HuH-7 (cell line): Measurements from ENCODE around the gene CACNA1D.

Source experiments
- DNase-seq: peaks from one replicate; pipeline ENCODE4 v3.0.0; 2011; ENCODE audit warnings: low spot score

The CACNA1D gene

DNA sequence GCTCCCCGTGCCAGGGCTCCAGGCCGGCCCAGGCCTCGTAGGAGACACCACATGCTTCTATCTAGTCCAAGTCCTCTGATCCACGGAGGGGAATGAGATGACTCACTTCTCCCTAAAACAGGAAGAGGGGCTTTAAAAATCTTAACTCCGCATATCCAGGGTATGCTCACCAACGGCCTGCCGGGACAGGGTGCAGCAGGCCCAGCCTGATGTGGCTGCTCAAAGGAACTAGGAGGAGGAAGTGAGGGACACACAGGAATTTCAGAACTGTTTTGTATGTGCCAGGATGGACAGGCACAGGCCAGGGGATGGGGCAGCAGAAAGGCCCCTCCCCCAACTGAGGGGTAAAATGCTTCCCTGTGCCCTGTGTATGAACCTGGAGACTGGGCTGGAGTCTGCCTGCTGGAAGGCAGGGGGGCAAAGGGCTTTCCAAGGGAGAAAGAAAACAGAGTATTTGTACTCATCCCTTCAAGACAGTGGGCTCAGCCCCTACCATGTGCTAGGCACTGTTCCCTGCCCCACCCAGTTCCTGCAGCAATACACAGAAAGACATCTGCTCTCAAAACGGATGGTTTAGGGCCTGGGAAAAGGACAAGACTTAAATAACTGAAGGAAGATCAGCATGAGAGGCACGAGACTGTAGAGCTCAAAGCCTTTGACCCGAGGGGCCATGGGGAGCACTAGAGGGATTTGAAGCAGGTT lies 329.7 kb downstream of the CACNA1D start:
- no peak for DNase-seq

DNA sequence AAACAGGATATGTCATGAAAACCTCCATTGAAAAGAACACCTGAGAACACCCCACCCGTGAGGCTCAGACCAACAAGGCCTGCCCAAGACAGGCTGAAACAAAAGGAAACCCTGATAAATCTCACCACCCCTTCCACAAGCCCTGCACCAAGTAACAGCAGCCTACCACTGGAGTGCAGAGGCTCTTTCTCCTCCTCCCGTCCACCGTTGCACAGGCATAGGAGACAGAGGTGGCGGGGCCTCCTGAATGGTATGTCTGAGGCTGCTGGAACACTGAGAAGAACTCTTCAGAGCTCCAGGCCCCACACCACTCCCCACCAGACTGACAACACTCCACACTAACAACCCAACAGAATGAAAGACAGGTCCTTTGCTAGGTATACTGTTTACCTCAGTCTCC lies 330.4 kb downstream of the CACNA1D start:
- no peak for DNase-seq

DNA sequence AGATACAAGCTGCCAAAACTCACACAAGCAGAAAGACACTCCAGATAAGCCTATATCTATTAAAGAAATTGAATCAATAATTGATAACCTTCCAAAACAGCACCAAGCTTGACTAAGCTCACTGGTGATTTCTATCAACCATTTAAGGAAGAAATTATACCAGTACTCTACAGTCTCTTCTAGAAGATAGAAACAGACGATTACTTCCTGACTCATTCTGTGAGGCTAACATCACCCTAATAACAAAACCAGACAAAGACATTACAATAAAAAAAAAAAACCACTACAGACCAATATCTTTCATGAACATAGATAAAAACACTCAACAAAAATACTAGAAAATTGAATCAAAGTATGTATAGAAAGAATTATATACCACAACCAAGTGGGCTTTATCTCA lies 331.6 kb downstream of the CACNA1D start:
- no peak for DNase-seq

DNA sequence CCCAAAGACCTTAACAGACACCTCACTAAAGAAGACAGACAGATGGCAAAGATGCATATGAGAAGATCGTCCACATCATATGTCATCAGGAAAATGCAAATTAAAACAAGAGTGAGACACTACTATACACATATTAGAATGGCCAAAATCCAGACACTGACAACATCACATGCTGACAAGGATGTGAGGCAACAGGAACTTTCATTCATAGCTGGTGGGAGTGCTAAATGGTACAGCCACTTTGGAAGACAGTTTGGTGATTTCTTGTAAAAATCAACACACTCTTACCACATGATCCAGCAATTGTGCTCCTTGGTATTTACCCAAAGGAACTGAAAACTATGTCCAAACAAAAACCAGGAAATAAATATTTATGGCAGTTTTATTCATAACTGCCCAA lies 334.2 kb downstream of the CACNA1D start:
- DNase-seq: no peak

DNA sequence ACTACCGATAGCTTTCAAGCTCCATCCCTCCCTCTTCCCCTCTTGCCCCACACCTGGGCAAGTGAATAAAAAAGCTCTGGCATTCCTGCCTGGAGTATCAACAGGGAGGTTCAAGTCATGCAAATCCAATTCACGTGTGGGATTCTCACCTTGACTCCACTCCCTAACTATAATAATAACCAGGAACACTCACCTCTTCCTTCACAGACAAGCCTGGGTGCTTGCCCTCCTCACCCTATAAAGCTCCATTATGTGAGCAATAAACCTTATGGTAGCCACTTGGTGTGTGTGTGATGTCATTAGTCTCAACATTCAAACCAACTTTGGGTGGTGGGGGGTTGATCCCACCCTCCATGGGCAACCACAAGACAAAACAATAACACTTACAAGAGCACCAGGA lies 335.2 kb downstream of the CACNA1D start:
- DNase-seq: no peak

DNA sequence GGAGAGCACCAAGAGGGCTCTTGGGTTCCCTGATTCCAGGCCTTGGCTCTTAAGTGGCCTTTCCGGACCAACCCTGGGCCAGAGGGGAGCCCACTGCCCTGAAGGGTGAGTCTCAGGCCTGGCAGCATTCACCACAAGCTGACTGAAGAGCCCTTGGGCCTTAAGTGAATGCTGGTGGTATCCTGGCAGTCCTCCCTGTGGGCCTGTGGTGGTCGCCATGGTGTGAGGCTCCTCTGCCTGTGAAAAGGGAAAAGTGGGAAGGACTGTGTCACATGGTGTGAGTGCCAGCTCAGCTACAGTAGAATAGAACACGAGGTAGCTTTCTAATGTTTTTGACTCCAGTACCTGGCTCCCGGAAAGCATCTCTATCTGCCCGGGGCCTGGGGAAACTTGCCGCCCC lies 336.5 kb downstream of the CACNA1D start:
- no peak for DNase-seq

DNA sequence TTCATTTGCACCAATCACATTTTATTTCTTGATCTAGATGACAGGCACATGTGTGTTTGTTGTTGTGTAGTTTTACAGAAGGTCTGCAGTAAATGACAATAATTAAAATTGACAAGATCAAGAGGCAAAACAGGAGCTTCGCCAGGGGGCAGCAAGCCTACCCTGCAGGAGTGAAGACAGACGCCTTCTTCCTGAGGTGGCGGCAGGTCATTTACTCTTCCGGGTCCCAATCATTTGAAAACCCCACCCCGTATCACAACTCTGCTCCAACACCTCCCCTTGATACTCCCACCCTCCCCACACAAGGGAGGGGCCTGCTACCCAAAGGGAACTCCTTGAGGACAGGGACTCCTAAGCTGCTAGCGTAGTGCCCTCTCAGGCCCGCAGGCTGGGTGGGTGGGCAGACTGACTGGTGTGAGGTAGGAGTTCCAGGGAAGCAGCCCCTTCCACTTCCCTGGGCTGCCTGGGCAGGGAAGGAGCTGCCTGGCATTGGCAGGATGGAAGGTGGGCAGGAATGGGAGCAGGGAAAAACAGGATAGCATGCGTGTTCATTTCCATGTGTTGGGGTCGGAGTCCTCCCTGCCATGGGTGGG lies 338.7 kb downstream of the CACNA1D start:
- no peak for DNase-seq

DNA sequence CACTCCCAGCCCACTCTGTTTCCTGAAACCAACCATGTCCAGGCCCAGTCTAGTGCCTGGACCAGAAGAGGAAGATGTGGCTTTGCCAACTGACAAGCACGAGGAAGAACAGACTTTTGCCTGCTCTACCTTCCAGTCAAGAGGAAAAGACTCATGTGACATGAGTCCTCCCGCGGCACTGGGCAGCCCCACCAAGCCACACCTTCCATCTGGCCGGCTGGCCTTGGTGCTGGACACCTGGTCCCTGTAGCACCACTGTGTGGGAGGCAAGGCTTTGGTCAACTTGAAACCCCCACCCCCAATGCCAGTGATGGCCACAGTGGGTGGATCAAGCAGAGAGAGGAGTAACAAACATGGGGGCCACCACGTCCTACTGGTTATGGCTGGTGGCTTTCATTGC lies 339.3 kb downstream of the CACNA1D start:
- no peak for DNase-seq

DNA sequence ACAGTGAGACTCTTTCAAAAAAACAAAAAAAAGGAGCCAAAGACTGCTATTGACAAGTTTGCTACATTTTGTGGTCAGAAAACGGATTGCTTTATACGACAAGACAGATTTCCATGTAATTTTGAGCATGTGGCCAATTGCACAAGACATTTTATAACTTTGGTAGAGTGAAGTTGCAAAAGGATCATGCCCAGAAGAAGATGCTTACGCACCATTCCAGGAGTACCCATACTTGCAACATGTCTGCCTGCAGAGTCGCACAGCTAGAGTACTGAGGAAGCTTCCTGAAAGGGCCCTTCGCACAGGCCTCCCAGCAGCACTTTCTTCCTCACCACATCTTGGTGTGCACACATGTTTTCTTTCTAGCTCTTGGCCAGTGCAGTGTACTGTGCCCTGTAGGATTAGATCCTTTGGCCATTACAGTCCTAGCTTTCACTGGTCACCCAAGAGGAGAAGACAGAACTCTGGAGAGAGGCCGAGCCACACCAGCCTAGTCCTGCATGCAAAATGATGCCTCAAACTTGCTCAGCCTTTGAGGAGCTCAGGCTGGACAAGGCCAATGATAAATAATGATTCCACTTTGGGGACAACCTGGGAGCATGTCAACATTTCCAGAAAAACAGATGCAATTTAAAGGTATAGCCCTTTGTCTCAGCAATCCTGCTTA lies 340.2 kb downstream of the CACNA1D start:
- DNase-seq: no peak

DNA sequence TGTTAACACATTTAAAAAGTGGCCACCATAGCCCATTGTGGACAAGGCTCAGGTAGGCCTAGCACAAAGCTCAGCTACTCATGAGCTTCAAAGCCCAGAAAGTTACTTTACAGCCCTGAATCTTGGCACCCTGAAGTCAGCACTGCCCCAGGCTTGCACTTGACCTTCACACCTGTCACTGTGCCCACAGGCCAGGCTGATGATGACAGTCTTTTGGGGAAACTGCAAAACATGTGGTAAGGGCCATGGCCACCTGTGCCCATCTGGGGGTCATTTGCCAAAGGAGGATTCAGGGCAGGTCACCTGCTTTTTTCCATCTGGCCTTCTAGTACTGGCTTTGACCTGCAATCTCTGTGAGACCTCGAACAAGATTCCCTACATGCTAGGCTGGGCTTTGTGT lies 340.8 kb downstream of the CACNA1D start:
- no peak for DNase-seq

DNA sequence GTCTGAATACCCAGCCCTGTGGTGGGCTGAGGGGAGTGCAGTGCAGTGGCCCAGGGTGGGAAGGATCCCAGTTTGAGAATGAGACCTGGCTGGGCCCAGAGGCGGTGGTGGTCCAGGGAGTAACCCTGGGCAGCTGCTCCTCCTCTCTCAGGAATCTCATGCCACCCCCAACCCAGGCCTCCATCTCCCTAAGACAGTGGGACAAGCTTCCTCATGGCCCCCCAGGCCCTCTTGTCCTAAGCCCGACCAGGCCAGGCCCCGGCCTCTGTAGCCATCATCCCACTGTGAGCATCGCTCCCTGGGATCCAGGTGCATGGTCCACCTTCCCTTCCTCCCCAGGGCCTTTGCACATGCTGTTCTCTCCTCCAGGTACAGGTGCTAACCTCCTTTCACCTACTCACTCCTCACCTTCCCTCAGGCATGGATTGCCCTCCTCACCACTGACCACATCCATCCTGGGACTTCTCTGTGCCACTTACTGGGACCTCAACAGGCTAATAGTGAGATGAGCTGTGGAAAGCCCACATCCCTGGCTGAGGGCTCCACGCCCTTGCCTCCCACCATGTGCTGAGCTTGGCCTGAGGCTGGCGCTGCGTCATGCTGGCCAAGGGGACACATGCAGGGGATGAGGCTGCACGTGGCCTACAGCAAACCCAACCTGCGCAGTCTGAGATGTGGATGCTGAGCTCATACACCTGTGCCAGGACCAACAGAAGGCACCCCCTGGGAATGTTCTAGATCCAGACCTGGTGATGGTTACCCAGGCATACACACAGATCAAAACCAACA lies 341.9 kb downstream of the CACNA1D start:
- no peak for DNase-seq

DNA sequence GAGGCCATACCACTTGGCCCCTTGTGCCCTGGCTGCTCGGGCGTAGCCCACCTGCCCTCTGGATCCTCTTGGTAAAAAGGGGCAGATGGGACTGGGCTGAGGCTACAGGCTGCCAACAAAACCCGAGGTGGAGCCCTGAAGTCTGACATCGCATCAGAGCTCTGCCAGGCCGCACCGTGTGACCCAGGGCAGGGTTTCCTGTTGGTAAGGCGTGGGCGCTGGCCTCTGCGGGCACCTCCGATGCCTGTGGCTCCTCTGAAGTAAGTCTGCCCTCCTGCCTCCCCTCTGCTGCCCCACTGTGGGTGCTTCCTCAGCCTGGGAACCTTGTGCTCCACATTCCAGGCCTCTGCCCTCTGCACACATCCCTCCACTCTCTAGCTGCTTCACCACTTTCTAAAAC lies 342.9 kb downstream of the CACNA1D start:
- DNase-seq: no peak

DNA sequence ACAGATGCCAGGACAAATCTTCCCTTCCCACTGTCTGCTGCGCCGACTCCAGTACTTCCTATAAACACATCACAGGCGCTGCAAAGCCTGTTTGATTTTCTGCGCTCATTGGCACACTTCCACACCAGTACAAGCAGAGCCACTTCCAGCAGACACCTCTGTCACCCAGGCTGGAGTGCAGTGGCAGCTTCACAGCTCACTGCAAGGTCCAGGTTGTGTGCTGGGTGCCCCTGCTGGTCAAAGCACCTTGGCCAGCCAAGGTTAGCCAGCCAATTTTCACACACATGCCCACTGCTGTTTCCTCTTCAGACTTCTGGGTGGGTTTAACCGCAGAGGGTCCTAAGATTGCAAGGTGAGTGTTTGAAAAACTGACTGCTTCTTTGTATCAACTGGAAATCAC lies 346.9 kb downstream of the CACNA1D start:
- no peak for DNase-seq

DNA sequence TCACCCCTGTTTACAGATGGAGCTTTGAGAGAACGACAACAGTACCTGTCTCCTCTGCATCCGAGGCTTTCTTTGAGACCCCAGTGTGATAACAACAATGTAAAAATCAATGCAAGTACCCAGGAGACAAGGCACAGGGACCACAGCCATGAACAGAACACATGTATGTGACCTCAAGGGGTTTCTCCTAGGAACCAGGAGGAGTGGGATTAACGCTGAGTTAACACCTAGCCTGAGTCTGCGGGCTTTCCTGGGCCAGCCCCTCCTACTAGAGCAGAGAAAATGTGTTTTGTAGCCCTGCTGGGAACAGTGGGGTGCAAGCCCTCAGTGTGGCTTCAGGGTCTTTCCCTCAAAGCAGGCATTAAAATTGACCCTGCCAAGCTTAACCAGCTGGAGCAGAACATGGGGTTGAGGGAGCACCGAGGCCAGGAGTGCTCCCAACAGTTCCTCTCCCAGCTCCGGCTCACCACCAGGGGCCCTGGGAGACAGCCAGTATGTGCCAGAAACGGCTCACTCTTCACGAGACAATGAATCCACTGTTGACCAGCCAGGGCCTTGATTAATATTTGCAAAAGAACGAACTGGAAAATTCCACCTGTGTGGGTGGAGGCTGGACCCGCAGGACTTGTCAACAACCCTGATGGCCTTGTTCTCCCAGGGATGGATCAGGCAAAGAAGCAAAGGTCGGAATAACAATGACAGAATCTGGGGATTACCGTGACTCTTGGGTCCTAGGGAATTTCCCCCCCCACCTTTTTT lies 348.2 kb downstream of the CACNA1D start:
- peak; percentile 66 for DNase-seq

DNA sequence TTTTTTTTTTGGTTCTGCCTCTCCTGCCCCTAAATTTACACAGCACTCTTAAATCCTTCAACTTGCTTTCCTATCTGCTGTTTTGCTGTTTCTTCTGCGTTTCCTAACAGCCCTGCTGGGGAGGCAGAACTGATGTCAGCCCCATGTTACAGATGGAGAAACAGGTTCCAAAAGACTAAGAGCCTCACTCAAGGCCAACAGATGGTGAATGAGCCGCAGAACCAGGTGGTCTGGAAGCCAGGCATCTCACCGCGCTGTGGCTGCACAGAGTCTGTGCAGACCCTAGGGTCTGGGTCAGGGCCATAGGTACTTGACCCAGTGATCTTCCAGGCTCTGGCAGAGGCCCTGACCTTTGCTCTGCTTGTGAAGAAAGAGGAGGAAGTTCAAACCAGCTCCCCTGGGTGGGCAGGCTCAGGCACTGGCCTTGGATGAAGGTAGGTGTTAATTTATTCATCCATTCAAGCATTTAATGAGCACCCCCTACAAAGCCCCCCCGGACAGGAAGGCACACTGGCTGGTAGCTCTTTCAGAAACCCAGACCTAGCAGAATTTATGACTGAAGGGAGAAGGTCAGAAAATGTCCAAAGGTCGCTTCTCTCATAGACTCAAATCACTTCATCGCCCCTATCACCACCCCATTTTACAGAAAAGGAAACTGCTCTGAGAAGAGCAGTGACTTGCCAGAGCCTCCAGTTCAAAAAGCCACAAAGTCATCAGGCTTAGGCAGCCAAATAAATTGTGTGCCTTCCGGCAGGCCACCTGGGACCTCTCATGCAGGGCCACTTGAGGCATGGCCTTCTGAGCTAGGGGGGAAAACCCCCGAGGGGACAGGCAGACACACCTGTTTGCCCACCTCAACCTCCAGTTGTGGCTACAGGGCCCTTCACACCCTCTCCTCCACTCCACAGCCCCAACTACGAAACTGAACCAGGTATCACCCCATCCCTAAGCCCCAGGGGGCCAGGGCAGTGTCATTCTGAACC lies 349.1 kb downstream of the CACNA1D start:
- DNase-seq: no peak

DNA sequence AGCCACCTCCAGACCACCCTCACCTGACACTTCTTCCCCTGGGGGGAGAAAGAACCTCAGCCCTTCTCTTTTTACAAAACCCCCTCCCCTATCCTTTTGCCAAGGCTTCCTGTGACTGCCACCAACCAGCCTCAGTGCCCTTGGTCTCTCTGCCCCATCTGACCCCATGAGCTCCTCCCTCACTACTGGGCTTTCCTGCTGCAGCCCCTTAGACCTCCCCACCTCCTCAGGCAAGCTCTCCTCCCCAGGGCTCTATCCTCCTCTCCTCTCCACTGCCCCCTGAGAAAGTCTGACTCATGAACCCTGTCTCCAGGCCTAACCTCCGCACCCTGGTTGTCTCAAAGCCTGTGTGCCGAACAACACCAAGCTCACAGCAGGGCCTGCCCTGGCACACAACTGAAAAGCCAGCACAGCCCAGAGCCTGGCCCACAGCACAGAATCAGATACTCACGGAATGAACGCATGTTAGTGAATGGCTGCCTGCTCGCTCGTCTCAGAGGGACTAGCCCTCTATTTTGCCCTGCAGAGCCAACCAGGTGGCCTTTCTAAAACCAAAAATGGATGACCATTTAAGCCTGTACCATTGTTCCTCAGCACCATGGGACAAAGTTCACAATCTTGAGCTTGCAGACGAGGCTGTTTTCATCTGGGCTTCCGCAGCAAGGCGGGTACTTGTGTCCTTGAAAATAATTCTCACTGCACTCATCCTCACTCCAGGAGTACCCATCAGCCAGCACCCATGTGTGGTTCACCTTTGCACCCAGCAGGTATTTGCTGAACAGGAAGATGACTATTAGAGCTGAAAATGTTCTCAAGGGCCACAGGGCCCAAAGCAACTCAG lies 350.1 kb downstream of the CACNA1D start:
- no peak for DNase-seq

DNA sequence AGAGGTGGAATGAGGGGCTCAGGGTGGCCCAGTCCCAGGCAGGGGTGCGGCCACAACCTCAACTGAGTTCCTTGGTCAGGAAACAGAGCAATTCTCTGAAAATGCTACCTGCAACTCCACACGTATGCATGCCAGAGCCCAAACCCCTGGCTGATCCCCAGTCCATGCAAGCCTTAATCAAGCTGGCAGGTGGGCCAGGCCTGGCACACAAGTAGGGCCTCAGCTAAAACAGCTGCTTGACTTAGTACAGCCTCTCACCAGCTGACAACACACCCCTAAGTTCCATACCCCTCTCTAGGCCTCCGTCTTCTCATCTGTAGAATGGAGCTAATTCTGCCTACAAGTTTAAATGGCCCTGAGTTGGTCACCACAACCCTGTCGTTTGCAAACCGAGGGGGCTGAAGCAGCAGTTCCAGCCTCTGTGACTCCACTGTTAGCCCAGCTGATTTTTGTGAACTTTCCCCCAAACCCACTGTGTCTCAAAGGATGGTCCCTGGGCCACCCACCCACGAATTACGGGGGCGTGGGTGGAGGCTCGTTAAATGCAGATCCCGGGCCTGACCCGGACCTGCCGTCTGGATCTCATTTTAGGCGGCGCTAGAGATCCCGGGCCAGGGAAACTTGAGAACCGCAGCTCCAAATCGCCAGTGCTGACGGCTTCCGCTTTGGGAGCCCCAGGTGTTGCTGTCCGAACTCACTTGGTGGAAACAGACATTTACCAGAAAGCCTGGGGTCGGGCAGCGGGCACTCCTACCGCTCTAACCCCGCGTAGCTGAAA lies 350.9 kb downstream of the CACNA1D start:
- DNase-seq: peak; percentile 14

DNA sequence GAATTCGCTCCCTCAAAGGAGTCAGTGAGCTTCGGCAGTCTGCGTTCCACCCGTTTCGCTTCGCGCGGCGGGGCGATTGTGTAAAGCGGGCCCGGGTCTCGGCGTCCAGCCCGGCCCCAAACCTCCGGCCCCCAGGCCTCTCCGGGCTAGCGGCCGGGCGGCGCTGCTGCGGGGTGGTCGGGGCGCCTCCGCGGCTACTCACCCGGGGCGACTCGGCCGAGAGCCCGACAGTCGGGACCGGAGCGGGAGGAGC lies 351.4 kb downstream of the CACNA1D start:
- DNase-seq: no peak

DNA sequence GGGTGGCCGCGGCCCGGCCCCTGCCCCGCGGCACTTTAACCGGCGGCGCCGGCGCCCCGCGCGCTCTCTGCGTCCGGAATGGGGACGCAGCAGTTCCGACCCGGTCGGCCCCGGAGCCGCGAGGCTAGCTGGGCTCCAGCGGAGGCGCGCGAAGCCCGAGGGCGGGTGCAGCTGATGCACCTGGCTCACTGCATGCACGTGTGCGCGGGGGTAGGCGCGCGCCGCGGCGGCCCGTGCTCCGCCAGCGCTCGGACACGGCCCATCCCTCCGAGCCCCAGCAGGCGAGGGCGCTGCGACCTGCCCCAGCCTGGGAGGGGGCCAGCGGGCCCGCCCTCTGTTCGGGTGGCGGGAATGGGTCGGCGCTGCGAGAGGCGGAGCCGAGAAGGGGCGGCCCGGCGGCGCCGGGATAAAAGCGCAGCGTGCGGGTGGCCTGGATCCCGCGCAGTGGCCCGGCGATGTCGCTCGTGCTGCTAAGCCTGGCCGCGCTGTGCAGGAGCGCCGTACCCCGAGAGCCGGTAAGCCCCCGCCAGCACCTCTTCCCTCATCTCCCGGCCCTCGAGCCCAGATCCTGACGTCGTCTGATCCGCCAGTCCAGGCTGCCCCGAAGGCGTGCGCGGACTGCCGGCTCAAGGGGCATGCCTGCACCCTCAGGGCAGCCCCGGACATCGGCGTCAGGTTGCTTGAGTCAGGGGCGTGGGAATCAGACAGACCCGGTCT lies 351.9 kb downstream of the CACNA1D start, which contains the start of the genes CHDH and IL17RB:
TSS of gene CHDH (minus strand) at position 286 of the 717 bp plus-strand sequence. CDS start 22,411 bp downstream, outside the sequence.
TSS of gene IL17RB (plus strand) at position 435 of the 717 bp plus-strand sequence. CDS start at position 456, 21 bp downstream.
- peak; percentile 58 for DNase-seq
